A673 (cell line): ENCODE data around the gene FNIP1. TPM values are rescaled to one million over a fixed set of nuclear protein-coding genes. Genes with fewer than 3 reads are reported as not detected.

ENCODE experiments used
- BruUV-seq: library from RNA; stranded (reverse); fragments of 400-500 nt; replicated peaks from 2 replicates; lab custom pipeline; 2021; lab: Mats Ljungman, UMichigan
- CTCF ChIA-PET: fragments of 300-600 bp; sonication (Branson Sonifier 250); formaldehyde crosslinking; loops from one replicate; lab custom pipeline; 2022; ENCODE audit warnings: antibody characterized with exemption; lab: Charles Lee
- POLR2A ChIA-PET: fragments of 300-600 bp; sonication (Branson Sonifier 250); formaldehyde crosslinking; loops from one replicate; lab custom pipeline; 2022; ENCODE audit warnings: antibody characterized with exemption; ENCODE audit not compliant: low non-redundant PET; lab: Charles Lee
- DNase-seq: peaks from one replicate; pipeline ENCODE4 v3.0.0-alpha.2; 2015; ENCODE audit warnings: low spot score
- H3K27ac ChIP-seq: fragments of 200-600 bp; sonication (generic); 2 replicates; pipeline ENCODE4 v1.5.1; 2016; ENCODE audit warnings: mixed run types, low read depth, mild to moderate bottlenecking, mixed read lengths, antibody characterized with exemption, low read length; ENCODE audit not compliant: poor library complexity, severe bottlenecking
- H3K27me3 ChIP-seq: fragments of 200-600 bp; sonication (generic); replicated peaks from 2 replicates; pipeline ENCODE4 v1.6.1; 2017; ENCODE audit warnings: mixed run types, low read depth, mild to moderate bottlenecking, mixed read lengths, antibody characterized with exemption, low read length; ENCODE audit not compliant: insufficient read depth, poor library complexity
- H3K36me3 ChIP-seq: fragments of 200-600 bp; sonication (generic); 2 replicates; pipeline ENCODE4 v1.6.1; 2016; ENCODE audit warnings: mixed run types, mild to moderate bottlenecking, mixed read lengths, antibody characterized with exemption, low read length; ENCODE audit not compliant: insufficient read depth, poor library complexity, severe bottlenecking
- H3K4me1 ChIP-seq: fragments of 200-600 bp; sonication (generic); 2 replicates; pipeline ENCODE4 v1.6.1; 2017; ENCODE audit warnings: mixed run types, mild to moderate bottlenecking, mixed read lengths, antibody characterized with exemption, low read length; ENCODE audit not compliant: insufficient read depth, poor library complexity, severe bottlenecking
- H3K4me3 ChIP-seq: fragments of 200-600 bp; sonication (generic); 2 replicates; pipeline ENCODE4 v1.5.1; 2016; ENCODE audit warnings: low read depth, mixed run types, mild to moderate bottlenecking, mixed read lengths, low read length; ENCODE audit not compliant: poor library complexity, severe bottlenecking
- H3K9me3 ChIP-seq: fragments of 200-600 bp; sonication (generic); 2 replicates; pipeline ENCODE4 v1.6.1; 2016; ENCODE audit warnings: mixed run types, low read depth, mild to moderate bottlenecking, mixed read lengths, antibody characterized with exemption, low read length; ENCODE audit not compliant: poor library complexity, severe bottlenecking
- CTCF ChIP-seq: fragments of 300-800, 200-600 bp; sonication (generic); conservative IDR thresholded peaks from 2 replicates; pipeline ENCODE4 v1.5.1; 2017; ENCODE audit warnings: low read depth, mild to moderate bottlenecking, antibody characterized with exemption, low read length, moderate library complexity, mixed read lengths
- EZH2 ChIP-seq: fragments of 200-600 bp; sonication (generic); IDR thresholded peaks from 2 replicates; pipeline ENCODE4 v1.6.1; 2017; ENCODE audit warnings: borderline replicate concordance, low read depth, mild to moderate bottlenecking, mixed read lengths, antibody characterized with exemption, low read length; ENCODE audit not compliant: poor library complexity, severe bottlenecking
- intact Hi-C: fragments of 100-400 bp; cut with micrococcal nuclease; formaldehyde crosslinking; loops from one replicate; pipeline ENCODE4 v1.10.0; 2022; ENCODE audit not compliant: unreplicated experiment
- total RNA-seq: library from RNA; stranded (reverse); gene quantifications from 2 replicates; pipeline ENCODE4 v1.2.3, GENCODE V29; 2021

Gene FNIP1
- total RNA-seq, 1 experiment from 2014 or later, result 22.9 TPM

GRCh38 chr5:131825404-131826013 lies 28.7 kb upstream of the FNIP1 start:
- Histone ChIP-seq H3K27ac (no peak overlapping the region), H3K4me1 (no peaks in the 10 kb centered on the region), H3K27me3 (peaks cover 6% of the 10 kb centered on the region), H3K36me3 (no peaks in the 10 kb centered on the region), H3K9me3 (no peaks in the 10 kb centered on the region), H3K4me3 (no peak overlapping the region)
- CTCF ChIA-PET, result no interaction called here
- POLR2A ChIA-PET, result no interaction called here
- BruUV-seq, result no TSS peak
- intact Hi-C loops, result no loop called here
- no peak for DNase-seq
- TF ChIP-seq CTCF (no peak), EZH2 (no peak)

GRCh38 chr5:131824631-131825030 lies 27.8 kb upstream of the FNIP1 start:
- peaks cover 6% of the 10 kb centered on the region for H3K27me3 ChIP-seq
- no peak overlapping the region for H3K27ac ChIP-seq
- ChIA-PET CTCF (no interaction called here), POLR2A (no interaction called here)
- TF ChIP-seq EZH2 (no peak), CTCF (no peak)
- no peaks in the 10 kb centered on the region for H3K36me3 ChIP-seq
- H3K4me1 ChIP-seq, result no peaks in the 10 kb centered on the region
- no TSS peak for BruUV-seq
- intact Hi-C loops, result no loop called here
- no peak for DNase-seq
- H3K9me3 ChIP-seq, result no peaks in the 10 kb centered on the region
- H3K4me3 ChIP-seq, result no peak overlapping the region

GRCh38 chr5:131821221-131821620 lies 24.4 kb upstream of the FNIP1 start:
- BruUV-seq, result no TSS peak
- no peaks in the 10 kb centered on the region for H3K27me3 ChIP-seq
- H3K36me3 ChIP-seq, result no peaks in the 10 kb centered on the region
- POLR2A ChIA-PET, result no interaction called here
- intact Hi-C loops, result no loop called here
- no peak overlapping the region for H3K27ac ChIP-seq
- H3K9me3 ChIP-seq, result no peaks in the 10 kb centered on the region
- no peaks in the 10 kb centered on the region for H3K4me1 ChIP-seq
- no peak for DNase-seq
- H3K4me3 ChIP-seq, result no peak overlapping the region
- TF ChIP-seq CTCF, result no peak
- TF ChIP-seq EZH2, result no peak
- CTCF ChIA-PET, result no interaction called here
